Measurements from ENCODE around the gene RRAD.

DNA sequence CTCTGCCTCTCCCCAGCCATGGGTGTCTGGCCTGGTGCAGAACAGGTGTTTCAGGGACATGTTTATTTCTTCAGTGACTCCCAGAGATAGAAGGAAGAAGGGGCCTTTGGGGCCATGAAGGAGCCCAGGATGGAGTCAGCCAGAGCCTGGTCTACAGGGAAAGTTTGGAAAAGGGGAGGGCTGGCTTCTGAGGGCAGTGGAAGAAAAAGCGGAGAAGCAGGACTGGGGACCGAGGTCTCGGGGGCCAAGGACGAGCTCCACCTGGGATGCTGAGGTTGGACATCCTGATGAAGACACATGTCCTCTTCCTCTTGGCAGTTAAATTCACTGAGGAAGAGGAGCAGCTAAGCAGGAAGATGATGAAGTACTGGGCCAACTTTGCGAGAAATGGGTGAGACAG is 17.6 kb upstream of the RRAD start:
- TF ChIP-seq MYC (IDR thresholded peaks at IDR 0.05; ENCODE audit: low read depth, low read length) (no peak), POLR2AphosphoS5 (IDR thresholded peaks at IDR 0.05; ENCODE audit: insufficient read depth, low read depth, low read length) (no peak)
- TF ChIP-seq, protein P1, sequence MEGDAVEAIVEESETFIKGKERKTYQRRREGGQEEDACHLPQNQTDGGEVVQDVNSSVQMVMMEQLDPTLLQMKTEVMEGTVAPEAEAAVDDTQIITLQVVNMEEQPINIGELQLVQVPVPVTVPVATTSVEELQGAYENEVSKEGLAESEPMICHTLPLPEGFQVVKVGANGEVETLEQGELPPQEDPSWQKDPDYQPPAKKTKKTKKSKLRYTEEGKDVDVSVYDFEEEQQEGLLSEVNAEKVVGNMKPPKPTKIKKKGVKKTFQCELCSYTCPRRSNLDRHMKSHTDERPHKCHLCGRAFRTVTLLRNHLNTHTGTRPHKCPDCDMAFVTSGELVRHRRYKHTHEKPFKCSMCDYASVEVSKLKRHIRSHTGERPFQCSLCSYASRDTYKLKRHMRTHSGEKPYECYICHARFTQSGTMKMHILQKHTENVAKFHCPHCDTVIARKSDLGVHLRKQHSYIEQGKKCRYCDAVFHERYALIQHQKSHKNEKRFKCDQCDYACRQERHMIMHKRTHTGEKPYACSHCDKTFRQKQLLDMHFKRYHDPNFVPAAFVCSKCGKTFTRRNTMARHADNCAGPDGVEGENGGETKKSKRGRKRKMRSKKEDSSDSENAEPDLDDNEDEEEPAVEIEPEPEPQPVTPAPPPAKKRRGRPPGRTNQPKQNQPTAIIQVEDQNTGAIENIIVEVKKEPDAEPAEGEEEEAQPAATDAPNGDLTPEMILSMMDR (IDR thresholded peaks at IDR 0.05; ENCODE audit: extremely low read depth in 1 of 2, insufficient read depth in 1 of 2, low read depth in 1 of 2, low read length in 2 of 2): no peak
